Fibroblast of skin of left biceps (primary cell): ENCODE results near the gene TNFSF13.
"Not testable (repeated sequence)": the region's sequence is repeated elsewhere in the genome, so short reads cannot be mapped to it uniquely, and the experiment has no call there.

Experiments used
- DNase-seq, 2 experiments: peaks; one replicate each; pipeline ENCODE4 v3.0.0-alpha.2; 2013; ENCODE audit warnings: low read depth in 2 of 2

TNFSF13 gene

DNA sequence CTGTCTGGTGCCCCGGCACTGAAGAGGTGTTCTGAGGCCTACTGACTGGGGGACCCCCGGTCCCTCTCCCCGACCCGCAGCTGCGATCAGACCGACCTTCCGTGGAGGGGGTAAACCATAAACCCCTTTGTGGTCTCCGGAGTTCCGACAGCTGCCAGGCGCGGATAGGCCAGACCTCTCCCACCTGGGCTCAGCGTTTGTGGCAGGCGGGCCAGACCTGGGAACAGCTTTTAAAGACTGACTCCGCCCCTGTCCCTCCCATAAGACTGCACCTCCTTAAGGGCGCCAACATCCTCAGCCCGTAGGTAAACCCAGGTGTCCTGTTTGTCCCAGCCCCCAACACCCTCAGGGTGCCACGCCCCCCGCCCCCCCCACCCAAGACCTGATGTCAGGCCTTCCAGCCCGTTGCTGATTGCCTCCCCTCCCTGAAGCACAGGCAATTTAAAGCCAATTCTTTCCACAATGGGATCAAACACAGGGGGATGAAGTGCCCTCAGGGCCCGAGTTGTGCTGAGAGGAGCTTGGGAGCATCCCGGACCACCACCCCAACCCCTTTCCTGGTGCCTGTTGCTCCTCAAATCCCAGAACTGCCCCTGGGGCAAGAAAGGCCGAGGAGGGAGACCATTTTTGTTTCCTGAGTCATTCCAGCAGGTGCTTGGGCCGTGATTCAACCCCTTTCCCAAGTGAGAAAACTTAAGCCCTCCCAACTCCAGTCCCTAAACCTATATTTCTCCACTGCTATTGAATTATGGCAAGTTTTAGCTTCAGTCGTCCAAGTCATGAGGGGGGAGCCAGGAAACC, 31.5 kb downstream of the TNFSF13 start, which contains the start of gene SOX15:
TSS of gene SOX15 (minus strand) at position 204 of the 801 bp plus-strand sequence. CDS start 418 bp downstream, outside the sequence.
- no peak for DNase-seq

DNA sequence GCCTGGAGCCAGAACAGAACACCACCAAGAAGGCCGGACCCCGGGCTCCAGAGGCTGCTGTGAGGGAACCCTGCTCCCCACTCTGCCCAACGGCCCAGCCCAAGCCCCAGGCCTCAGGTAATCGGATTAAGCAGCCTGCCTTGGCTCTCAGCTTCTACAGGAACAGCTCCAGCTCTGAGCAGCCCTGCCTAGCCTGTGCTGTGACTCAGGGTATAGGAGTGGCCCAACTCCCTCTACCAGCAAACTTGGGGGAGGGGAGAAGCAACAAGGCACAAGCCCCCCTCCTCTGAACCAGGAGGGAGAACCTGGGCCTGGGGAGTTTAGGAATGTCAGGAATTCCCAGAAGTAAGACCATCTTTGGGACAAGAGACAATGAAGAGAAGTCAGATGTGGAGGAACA, 32.2 kb downstream of the TNFSF13 start:
- DNase-seq: no peak

DNA sequence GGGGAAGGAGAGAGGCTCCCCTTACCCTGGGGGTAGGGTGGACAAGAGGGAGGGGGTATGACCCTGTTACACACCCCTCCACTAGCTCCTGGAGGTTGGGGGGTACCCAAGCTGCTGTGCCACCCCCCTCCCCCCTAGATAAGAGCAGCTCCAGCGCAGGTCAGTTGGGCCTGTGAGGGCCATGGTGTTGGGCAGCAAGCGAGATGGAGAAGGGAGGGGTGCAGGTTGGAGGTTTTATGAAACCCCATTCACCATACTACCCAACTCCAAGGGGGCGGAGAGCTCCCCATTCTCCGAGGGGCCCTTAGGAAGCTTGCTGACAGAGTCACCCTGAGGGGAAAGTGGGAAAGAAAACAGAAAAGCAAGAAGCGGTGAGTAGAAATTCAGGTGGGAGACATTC, 33.0 kb downstream of the TNFSF13 start:
- DNase-seq: no peak

DNA sequence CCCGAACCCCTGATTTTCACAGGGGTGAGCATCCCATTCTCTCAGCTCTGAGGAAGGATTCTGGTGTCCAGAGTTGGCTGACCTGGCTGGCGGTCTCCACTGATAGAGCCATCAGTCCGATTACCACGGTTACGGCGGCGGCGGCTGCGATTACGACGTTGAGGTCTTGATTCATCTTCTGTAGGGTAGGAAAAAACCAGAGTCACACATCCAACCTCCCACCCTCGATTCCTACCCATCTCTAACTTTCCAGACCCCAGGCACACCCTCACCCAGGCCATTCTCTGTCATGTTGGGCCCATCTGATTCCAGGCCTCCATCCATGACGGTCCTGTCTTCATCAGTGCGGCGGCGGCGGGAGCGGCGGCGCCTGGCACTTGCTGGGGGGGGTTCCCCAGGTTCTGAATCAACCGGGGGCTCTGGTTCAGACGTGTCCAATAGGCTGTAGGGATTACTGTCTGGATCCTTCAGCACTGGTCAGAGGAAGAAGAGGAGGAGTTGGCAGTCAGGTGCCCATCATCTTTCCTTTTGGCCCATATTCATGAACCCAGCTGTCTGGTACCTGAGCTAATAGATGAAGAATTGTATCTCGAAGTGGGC, 34.0 kb downstream of the TNFSF13 start:
- DNase-seq: no peak

DNA sequence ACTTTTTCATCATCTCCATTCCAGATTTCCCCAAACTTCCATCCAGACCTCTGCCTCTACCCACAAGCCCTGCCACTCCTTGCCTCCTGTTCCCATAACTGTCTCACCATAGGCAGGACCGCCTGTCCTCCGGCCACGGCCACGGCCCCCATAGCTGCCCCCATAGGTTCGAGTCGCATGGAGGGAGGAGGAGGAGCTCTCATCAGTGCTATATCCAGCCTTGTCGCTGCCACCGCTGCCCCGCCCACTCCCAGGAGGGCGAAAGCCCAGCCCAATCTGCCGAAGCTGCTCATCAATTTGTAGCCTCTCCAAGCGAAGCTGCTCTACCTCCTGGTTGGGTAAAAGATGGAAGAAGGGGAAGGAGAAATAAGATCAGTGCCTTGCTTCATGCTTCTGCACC, 34.7 kb downstream of the TNFSF13 start:
- DNase-seq: no peak

DNA sequence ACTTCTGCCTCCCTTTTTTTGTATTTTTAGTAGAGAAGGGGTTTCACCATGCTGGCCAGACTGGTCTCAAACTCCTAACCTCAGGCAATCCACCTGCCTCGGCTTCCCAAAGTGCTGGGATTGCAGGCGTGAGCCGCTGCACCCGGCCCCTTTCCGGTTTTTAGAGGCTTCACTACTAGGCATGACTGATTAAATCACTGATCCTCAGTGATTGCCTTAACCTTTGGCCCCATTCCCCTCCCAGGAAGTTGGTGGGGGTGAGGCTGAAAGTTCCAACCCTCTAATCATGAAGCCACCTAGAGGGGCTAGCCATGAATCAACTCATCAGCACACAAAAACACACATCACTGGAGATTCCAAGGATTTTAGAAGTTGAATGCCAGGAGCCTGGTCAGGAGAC, 39.0 kb downstream of the TNFSF13 start:
- DNase-seq: not testable (repeated sequence)

DNA sequence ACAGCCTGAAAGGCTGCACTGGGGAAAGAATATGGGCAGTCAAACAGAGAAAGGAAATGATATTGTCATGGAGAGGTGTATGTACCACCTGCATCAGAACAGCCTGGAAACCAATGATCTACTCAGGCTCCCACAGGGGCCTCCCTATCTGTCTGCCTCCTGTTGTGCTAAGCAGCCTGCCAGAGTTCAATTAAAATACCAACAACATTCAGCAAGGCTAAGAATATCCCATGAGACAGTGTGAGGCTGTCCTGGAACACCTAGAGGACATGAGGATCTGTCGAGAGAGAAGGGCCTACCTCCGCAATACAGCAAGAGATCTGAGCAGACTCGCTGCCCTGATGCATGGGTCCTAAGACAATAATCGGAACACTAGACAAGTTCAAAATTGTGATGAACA, 47.7 kb downstream of the TNFSF13 start:
- no peak for DNase-seq

DNA sequence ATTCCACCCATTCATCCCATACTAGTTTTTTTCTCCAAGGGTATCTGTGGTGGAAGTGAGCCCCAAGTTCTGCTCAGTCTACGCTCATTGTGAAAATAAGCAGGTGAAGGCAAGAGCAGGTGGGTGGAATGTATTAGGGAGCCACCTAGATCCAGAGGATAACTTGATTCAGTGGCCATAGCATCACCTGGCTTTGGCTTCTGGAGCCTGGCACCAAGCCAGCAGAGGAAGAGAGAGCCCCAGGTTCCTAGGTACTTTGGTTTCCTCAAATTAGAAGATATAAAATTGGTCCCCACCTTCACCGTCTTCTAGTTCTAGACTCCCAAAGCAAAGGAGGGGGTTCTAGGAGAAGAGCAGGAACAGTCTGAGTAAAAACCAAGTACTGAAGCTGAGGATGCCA, 52.1 kb downstream of the TNFSF13 start:
- no peak for DNase-seq
